NOMO-1 treated with DMSO at 0.1 percent for 48 hours (cell line): Measurements from ENCODE around the gene CLRN1.

ENCODE experiments used
- DNase-seq: peaks from one replicate; lab custom pipeline; 2025; ENCODE audit not compliant: unreplicated experiment; lab: John Stamatoyannopoulos, UW

Gene CLRN1

DNA sequence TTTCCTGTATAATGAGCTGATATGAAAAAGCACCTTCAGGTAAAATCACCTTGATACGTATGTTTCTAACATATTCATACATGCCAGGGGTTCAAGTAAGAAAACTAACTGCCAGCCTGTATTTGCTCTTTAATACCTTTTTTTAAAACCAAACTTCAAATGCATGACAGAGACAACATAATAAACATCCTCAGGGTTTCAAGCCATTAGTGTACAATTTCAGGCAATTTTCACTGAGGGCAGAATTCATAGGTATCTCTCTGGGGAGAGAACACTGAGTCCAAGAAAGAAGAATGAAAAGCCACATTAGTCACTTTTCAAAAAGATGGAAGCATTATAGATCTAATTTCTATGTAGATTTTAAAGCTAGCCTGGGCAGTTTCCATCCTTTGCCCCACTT, 94.2 kb downstream of the CLRN1 start:
- DNase-seq = no peak

DNA sequence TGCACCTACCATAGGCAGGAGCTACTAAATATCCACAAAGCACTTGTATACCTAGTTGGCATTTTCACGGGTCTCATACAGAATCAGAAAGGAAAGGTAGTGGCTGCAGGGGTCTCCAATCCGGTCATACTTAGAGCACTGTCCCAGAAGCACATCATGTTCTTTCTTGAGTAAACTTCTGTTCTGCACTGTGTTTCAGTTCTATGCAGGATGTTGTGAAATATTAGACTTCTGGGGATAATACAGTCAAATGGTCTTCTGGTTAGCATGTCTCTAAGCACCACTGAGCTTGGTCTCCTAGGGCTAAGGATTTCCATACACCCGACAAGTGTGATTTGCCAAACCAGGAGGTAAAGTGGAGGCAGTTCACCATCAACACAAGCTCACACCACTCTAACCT, 95.2 kb downstream of the CLRN1 start:
- peak; percentile 25 for DNase-seq

DNA sequence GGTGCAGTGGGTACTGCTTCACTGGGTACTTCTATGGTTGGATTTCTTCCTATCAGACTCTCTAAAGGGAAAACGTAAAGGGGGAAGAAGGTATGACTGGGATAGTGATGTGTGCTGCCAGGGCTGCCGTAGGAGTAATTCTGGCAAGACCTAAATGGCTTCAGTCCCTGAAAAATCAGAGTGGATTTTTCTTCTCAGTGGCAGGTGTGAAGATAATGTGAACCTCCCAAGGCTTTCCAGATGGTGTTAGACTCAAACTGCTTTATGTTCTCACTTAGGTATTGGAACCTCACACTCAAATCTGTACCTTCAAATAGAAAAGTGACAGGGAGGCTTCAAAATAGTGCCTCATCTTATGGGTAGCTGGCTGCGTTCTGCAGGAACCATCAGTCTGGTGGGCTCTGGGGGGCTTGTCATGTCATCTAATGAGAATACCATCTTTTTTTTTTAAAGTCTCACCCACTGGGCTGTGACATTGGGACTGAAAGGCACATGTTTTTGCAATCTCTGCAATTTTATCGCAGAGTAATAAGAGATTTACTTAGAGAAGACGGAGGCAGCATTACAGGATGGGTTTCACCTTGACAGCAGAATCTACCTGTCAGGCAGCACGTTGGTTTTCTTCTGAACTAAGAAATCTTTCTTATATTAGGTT, 95.8 kb downstream of the CLRN1 start:
- no peak for DNase-seq
